Measurements from ENCODE around the gene MYH7B. TPM values are rescaled to one million over a fixed set of nuclear protein-coding genes. Genes with fewer than 3 reads are reported as not detected.

The MYH7B gene
- total RNA-seq, 1 experiment from 2014 or later = 0.22 TPM

DNA sequence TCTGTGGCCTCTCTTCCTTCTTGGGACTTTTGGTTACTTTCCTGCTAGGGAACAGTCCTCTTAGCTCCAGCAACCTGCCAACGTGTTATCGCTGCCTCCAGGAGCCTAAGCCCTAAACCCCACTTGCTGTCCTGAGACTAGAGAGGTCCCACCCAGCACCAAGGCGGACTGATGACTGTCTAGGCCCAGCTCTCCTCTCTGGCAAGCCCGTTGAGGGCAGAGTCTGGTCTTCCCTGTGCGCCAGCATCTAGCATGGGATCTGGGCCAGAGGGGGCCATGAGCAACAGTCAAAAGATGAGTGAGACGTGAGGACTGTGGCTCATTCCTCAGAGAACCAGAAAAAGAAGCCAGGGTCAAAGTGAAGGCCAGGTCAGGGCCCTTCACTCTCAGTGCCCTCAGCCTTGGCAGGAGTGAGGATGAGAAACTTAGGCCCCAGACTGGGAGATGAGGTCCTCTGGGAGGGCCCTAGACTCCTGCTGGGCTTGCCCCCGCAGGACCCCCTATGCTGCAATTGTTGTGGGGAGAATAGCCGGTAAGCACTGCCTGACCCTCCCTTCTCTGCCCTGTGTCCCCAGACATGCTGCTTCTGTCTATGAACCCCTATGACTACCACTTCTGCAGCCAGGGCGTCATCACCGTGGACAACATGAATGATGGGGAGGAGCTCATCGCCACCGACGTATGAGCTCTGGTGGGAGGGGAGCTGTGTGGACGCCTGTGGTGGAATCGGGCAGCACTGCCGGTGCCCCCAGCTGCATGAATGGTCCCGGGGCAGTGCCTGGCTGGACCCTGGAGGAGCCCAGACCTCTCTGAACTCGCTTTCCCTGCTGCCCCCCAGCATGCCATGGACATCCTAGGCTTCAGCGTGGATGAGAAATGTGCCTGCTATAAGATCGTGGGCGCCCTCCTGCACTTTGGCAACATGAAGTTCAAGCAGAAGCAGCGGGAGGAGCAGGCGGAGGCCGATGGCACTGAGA lies 30.9 kb downstream of the MYH7B start:
- Histone ChIP-seq H3K4me2 (ENCODE audit: insufficient read depth, insufficient read length, low read length) (no peak overlapping the region), H3K56ac (ENCODE audit: insufficient read length, low read depth, low read length) (no peak overlapping the region), H3K4me1 (ENCODE audit: insufficient read depth, low read length) (peaks cover 3% of the 10 kb centered on the region; the same call in 1 of the 2 replicates), H3K18ac (ENCODE audit: insufficient read length, low read depth, low read length) (no peak overlapping the region), H3K4ac (ENCODE audit: low read depth, low read length) (no peak overlapping the region), H3K9me3 (ENCODE audit: control insufficient read depth, low read depth, low read length) (no peaks in the 10 kb centered on the region), H3K9ac (ENCODE audit: extremely low read depth, insufficient read length, low read length) (no peak overlapping the region), H3K23me2 (ENCODE audit: insufficient read length, low read depth, low read length, poor library complexity, severe bottlenecking) (no peaks in the 10 kb centered on the region), H2BK20ac (ENCODE audit: low read depth, low read length, poor library complexity, severe bottlenecking) (no peak overlapping the region), H3K27me3 (ENCODE audit: insufficient read depth, low read length) (no peaks in the 10 kb centered on the region), H2AFZ (ENCODE audit: low read length) (no peak overlapping the region), H2BK12ac (ENCODE audit: insufficient read length, low read depth, low read length) (no peak overlapping the region), H2BK5ac (ENCODE audit: insufficient read length, low read length) (no peak overlapping the region), H4K91ac (ENCODE audit: insufficient read length, low read depth, low read length) (no peak overlapping the region), H4K5ac (ENCODE audit: insufficient read length, low read depth, low read length) (no peak overlapping the region), H3K79me2 (ENCODE audit: insufficient read depth, low read length) (no peaks in the 10 kb centered on the region), H3K79me1 (ENCODE audit: insufficient read depth, low read depth, low read length, poor library complexity, severe bottlenecking) (no peaks in the 10 kb centered on the region), H4K20me1 (ENCODE audit: control insufficient read depth, insufficient read depth, insufficient read length) (no peaks in the 10 kb centered on the region), H3T11ph (ENCODE audit: low read length) (no peak overlapping the region), H3K23ac (ENCODE audit: insufficient read length, low read depth, low read length) (no peak overlapping the region), H2AK5ac (ENCODE audit: insufficient read length, low read length) (no peak overlapping the region), H4K8ac (replicated peaks; ENCODE audit: insufficient read length, low read depth, low read length) (no peak overlapping the region), H2BK15ac (ENCODE audit: low read depth, low read length) (no peak overlapping the region), H3K14ac (ENCODE audit: insufficient read depth, low read length) (no peak overlapping the region; the same call in 1 of the 2 replicates), H3K27ac (ENCODE audit: insufficient read length, low read depth, low read length) (no peak overlapping the region), H2BK120ac (ENCODE audit: low read depth, low read length, poor library complexity, severe bottlenecking) (no peak overlapping the region)
- peaks cover 71% of the 10 kb centered on the region for H3K27me3 Mint-ChIP-seq (ENCODE audit: low read depth)
- no CpG with 5 or more reads among the region's 24 CpGs for WGBS (ENCODE audit: extremely low coverage, insufficient read length, low lambda C conversion rate)
- no peaks in the 10 kb centered on the region for H3K36me3 Mint-ChIP-seq (ENCODE audit: insufficient read depth in 1 of 3, low read depth in 3 of 3)
- TF ChIP-seq, protein P1, sequence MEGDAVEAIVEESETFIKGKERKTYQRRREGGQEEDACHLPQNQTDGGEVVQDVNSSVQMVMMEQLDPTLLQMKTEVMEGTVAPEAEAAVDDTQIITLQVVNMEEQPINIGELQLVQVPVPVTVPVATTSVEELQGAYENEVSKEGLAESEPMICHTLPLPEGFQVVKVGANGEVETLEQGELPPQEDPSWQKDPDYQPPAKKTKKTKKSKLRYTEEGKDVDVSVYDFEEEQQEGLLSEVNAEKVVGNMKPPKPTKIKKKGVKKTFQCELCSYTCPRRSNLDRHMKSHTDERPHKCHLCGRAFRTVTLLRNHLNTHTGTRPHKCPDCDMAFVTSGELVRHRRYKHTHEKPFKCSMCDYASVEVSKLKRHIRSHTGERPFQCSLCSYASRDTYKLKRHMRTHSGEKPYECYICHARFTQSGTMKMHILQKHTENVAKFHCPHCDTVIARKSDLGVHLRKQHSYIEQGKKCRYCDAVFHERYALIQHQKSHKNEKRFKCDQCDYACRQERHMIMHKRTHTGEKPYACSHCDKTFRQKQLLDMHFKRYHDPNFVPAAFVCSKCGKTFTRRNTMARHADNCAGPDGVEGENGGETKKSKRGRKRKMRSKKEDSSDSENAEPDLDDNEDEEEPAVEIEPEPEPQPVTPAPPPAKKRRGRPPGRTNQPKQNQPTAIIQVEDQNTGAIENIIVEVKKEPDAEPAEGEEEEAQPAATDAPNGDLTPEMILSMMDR (conservative IDR thresholded peaks at IDR 0.05) = no peak
- no peak overlapping the region for H3K4me3 Mint-ChIP-seq
- no peak overlapping the region for H3K27ac Mint-ChIP-seq
- peaks cover 51 to 54% of the 10 kb centered on the region in 2 experiments for H3K4me1 Mint-ChIP-seq
- DNase-seq = no peak
- H3K9me3 Mint-ChIP-seq = peaks cover 0 to 6% of the 10 kb centered on the region in 2 experiments; a peak in 2 of 5 replicates
